Osteocyte (in vitro differentiated cells): ENCODE data around the gene PCDHA11. TPM values are rescaled to one million over a fixed set of nuclear protein-coding genes. Genes with fewer than 3 reads are reported as not detected.
"Not testable (repeated sequence)": the region's sequence is repeated elsewhere in the genome, so short reads cannot be mapped to it uniquely, and the experiment has no call there.

Experiments used
- DNase-seq: peaks from one replicate; pipeline ENCODE4 v3.0.0; 2021; ENCODE audit warnings: mixed read lengths; ENCODE audit not compliant: unreplicated experiment; ENCODE audit errors: extremely low spot score
- H3K27ac Mint-ChIP-seq: one replicate; pipeline ENCODE4 v1.8.0; 2021; ENCODE audit warnings: mild to moderate bottlenecking, mixed read lengths; ENCODE audit not compliant: unreplicated experiment
- H3K27me3 Mint-ChIP-seq: one replicate; pipeline ENCODE4 v1.8.0; 2021; ENCODE audit warnings: mixed read lengths; ENCODE audit not compliant: unreplicated experiment
- H3K36me3 Mint-ChIP-seq: one replicate; pipeline ENCODE4 v1.8.0; 2021; ENCODE audit warnings: mixed read lengths; ENCODE audit not compliant: unreplicated experiment
- H3K4me1 Mint-ChIP-seq: one replicate; pipeline ENCODE4 v1.8.0; 2021; ENCODE audit warnings: mixed read lengths; ENCODE audit not compliant: unreplicated experiment
- H3K4me3 Mint-ChIP-seq: one replicate; pipeline ENCODE4 v1.8.0; 2021; ENCODE audit warnings: mild to moderate bottlenecking, moderate library complexity, mixed read lengths; ENCODE audit not compliant: unreplicated experiment
- H3K9me3 Mint-ChIP-seq: one replicate; pipeline ENCODE4 v1.8.0; 2021; ENCODE audit warnings: mixed read lengths; ENCODE audit not compliant: unreplicated experiment
- total RNA-seq: library from RNA; stranded (reverse); gene quantifications from 2 replicates; pipeline ENCODE4 v1.2.1, GENCODE V29; 2021
- TF ChIP-seq, protein P1 (sequence below): fragments of 200-600 bp; sonication (generic); IDR thresholded peaks from 2 replicates; pipeline ENCODE4 v1.5.0; 2021; ENCODE audit warnings: antibody characterized with exemption, mild to moderate bottlenecking, moderate library complexity

PCDHA11 gene
- total RNA-seq, 1 donor from 2014 or later: 7.2 TPM

DNA sequence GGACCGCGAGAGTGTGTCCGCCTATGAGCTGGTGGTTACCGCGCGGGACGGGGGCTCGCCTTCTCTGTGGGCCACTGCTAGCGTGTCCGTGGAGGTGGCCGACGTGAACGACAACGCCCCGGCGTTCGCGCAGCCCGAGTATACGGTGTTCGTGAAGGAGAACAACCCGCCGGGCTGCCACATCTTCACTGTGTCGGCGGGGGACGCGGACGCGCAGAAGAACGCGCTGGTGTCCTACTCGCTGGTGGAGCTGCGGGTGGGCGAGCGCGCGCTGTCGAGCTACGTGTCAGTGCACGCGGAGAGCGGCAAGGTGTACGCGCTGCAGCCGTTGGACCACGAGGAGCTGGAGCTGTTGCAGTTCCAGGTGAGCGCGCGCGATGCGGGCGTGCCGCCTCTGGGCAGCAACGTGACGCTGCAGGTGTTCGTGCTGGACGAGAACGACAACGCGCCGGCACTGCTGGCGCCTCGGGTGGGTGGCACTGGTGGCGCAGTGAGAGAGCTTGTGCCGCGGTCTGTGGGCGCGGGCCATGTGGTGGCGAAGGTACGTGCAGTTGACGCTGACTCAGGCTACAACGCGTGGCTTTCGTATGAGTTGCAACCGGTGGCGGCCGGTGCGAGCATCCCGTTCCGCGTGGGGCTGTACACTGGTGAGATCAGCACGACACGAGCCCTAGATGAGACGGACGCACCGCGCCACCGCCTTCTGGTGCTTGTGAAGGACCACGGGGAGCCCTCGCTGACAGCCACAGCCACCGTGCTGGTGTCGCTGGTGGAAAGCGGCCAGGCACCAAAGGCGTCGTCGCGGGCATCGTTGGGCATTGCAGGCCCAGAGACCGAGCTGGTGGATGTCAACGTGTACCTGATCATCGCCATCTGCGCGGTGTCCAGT is 32.9 kb upstream of the PCDHA11 start:
- Mint-ChIP-seq H3K27ac (no peak overlapping the region), H3K9me3 (peaks cover 26% of the 10 kb centered on the region), H3K36me3 (peaks cover 21% of the 10 kb centered on the region), H3K4me1 (peaks cover 2% of the 10 kb centered on the region), H3K27me3 (no peaks in the 10 kb centered on the region), H3K4me3 (no peak overlapping the region)
- no peak for DNase-seq
- TF ChIP-seq, protein P1, sequence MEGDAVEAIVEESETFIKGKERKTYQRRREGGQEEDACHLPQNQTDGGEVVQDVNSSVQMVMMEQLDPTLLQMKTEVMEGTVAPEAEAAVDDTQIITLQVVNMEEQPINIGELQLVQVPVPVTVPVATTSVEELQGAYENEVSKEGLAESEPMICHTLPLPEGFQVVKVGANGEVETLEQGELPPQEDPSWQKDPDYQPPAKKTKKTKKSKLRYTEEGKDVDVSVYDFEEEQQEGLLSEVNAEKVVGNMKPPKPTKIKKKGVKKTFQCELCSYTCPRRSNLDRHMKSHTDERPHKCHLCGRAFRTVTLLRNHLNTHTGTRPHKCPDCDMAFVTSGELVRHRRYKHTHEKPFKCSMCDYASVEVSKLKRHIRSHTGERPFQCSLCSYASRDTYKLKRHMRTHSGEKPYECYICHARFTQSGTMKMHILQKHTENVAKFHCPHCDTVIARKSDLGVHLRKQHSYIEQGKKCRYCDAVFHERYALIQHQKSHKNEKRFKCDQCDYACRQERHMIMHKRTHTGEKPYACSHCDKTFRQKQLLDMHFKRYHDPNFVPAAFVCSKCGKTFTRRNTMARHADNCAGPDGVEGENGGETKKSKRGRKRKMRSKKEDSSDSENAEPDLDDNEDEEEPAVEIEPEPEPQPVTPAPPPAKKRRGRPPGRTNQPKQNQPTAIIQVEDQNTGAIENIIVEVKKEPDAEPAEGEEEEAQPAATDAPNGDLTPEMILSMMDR: no peak

DNA sequence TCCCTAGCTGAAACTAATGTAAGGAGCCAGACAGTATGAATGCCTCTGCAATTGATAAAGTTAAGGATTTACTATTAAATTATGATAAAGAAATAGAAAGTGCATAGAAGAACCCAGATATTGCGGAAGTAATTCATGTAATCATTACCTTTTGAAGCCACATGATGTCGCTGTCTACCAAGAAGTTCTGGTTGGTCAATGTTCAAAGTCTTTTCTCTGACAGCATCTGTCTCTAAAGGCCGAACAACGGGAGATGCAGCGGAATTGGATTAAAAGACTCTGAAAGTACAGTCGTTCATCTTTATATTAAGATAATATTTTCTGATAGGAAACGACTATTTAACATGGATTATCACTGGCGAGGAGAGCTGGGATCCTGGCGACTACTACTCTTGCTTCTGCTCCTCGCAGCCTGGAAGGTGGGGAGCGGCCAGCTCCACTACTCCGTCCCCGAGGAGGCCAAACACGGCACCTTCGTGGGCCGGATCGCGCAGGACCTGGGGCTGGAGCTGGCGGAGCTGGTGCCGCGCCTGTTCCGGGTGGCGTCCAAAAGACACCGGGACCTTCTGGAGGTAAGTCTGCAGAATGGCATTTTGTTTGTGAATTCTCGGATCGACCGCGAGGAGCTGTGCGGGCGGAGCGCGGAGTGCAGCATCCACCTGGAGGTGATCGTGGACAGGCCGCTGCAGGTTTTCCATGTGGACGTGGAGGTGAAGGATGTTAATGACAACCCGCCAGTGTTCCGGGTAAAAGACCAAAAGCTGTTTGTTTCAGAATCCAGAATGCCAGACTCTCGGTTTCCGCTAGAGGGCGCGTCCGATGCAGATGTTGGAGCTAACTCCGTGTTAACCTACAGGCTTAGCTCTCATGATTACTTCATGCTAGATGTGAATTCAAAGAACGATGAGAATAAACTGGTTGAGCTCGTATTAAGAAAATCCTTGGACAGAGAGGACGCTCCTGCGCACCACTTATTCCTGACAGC is 27.5 kb upstream of the PCDHA11 start, which contains the start of gene PCDHA8:
Gene PCDHA8 (plus strand): TSS at position 210 of the 985 bp plus-strand sequence. CDS start 135 bp downstream, at position 345.
- Mint-ChIP-seq H3K27ac (no peak within 1 kb of the TSS), H3K4me1 (no peaks in the 10 kb centered on the region), H3K9me3 (peaks cover 15% of the 10 kb centered on the region), H3K4me3 (no peak within 1 kb of the TSS), H3K36me3 (peaks cover 15% of the 10 kb centered on the region), H3K27me3 (no peaks in the 10 kb centered on the region)
- TF ChIP-seq, protein P1: no peak
- no peak for DNase-seq

GRCh38 chr5:140842798-140843733 is 25.7 kb upstream of the PCDHA11 start:
- TF ChIP-seq, protein P1: no peak
- DNase-seq: no peak
- Mint-ChIP-seq H3K36me3 (peaks cover 27% of the 10 kb centered on the region), H3K4me1 (no peaks in the 10 kb centered on the region), H3K27ac (no peak overlapping the region), H3K27me3 (no peaks in the 10 kb centered on the region), H3K9me3 (peaks cover 30% of the 10 kb centered on the region), H3K4me3 (no peak overlapping the region)

DNA sequence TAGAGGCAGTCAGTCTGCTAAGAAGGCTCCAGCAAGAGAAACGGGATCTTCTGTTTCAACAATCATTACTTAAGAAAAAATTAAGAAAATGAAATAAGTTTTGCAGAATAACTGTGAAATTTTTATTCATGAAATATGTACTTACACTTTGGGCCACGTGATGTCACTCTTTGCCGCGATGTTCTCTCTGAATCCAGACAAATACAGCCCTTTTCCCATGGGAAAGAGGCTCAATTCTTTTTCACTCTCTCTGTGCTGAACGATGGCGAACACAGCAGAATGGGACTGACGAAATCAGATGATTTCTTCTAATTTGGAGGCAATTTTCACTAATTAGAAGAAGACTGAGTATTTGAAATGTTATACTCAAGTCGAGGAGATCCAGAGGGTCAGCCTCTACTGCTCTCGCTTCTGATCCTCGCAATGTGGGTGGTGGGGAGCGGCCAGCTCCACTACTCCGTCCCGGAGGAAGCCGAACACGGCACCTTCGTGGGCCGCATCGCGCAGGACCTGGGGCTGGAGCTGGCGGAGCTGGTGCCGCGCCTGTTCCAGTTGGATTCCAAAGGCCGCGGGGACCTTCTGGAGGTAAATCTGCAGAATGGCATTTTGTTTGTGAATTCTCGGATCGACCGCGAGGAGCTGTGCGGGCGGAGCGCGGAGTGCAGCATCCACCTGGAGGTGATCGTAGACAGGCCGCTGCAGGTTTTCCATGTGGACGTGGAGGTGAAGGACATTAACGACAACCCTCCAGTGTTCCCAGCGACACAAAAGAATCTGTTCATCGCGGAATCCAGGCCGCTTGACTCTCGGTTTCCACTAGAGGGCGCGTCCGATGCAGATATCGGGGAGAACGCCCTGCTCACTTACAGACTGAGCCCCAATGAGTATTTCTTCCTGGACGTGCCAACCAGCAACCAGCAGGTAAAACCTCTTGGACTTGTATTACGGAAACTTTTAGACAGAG is 20.3 kb upstream of the PCDHA11 start, which contains the start of gene PCDHA9:
Gene PCDHA9 (plus strand): TSS at position 244 of the 964 bp plus-strand sequence. CDS start 114 bp downstream, at position 358.
- H3K9me3 Mint-ChIP-seq: peaks cover 24% of the 10 kb centered on the region
- not testable (repeated sequence) for H3K4me1 Mint-ChIP-seq, H3K27ac Mint-ChIP-seq, H3K27me3 Mint-ChIP-seq, DNase-seq, H3K4me3 Mint-ChIP-seq
- peaks cover 16% of the 10 kb centered on the region for H3K36me3 Mint-ChIP-seq

GRCh38 chr5:140849831-140850634 is 18.7 kb upstream of the PCDHA11 start:
- H3K4me3 Mint-ChIP-seq, H3K27ac Mint-ChIP-seq, H3K4me1 Mint-ChIP-seq, H3K27me3 Mint-ChIP-seq, DNase-seq: not testable (repeated sequence)
- Mint-ChIP-seq H3K9me3 (peaks cover 23% of the 10 kb centered on the region), H3K36me3 (peaks cover 18% of the 10 kb centered on the region)
